AG10803 (cell line): ENCODE data around the gene LPAR5.

Experiments used
- DNase-seq: peaks from one replicate; pipeline ENCODE4 v3.0.0; 2010; ENCODE audit warnings: low read depth
- H3K4me3 ChIP-seq: 2 replicates; pipeline ENCODE4 v1.5.1; 2011; ENCODE audit warnings: mild to moderate bottlenecking, low read length, control low read depth
- TF ChIP-seq, protein P1 (sequence below): conservative IDR thresholded peaks from 2 replicates; pipeline ENCODE4 v1.5.1; 2011; ENCODE audit warnings: mild to moderate bottlenecking, low read length, control low read depth, inconsistent platforms

The LPAR5 gene

DNA sequence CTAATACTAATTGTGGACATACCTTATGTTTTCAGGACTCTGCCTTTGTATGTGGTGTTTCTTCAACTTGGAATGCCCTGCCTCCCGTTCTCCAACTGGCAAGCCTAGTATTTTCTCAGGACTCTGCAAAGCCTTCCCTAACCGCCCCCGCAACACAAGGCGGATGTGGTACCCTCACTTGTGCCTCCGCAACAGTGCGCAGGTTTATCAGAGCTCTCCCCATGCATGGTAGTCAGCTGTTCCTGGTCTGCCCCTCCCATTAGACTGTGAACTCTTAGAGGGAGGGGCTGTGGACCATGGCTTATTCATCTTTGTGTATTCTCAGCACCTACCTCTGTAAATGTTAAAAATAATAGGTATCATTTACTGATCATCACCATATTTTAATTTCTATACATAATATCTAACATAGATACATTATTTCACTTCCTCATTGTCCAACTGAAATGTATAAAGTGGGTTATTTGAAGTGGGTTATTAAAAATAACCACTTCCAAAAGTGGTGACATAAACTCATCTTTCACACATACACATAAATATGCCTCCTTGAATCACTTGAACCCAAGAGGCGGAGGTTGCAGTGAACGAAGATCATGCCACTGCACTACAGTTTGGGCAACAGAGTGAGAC lies 9.0 kb downstream of the LPAR5 start:
- TF ChIP-seq, protein P1, sequence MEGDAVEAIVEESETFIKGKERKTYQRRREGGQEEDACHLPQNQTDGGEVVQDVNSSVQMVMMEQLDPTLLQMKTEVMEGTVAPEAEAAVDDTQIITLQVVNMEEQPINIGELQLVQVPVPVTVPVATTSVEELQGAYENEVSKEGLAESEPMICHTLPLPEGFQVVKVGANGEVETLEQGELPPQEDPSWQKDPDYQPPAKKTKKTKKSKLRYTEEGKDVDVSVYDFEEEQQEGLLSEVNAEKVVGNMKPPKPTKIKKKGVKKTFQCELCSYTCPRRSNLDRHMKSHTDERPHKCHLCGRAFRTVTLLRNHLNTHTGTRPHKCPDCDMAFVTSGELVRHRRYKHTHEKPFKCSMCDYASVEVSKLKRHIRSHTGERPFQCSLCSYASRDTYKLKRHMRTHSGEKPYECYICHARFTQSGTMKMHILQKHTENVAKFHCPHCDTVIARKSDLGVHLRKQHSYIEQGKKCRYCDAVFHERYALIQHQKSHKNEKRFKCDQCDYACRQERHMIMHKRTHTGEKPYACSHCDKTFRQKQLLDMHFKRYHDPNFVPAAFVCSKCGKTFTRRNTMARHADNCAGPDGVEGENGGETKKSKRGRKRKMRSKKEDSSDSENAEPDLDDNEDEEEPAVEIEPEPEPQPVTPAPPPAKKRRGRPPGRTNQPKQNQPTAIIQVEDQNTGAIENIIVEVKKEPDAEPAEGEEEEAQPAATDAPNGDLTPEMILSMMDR, result no peak
- no peak overlapping the region for H3K4me3 ChIP-seq

DNA sequence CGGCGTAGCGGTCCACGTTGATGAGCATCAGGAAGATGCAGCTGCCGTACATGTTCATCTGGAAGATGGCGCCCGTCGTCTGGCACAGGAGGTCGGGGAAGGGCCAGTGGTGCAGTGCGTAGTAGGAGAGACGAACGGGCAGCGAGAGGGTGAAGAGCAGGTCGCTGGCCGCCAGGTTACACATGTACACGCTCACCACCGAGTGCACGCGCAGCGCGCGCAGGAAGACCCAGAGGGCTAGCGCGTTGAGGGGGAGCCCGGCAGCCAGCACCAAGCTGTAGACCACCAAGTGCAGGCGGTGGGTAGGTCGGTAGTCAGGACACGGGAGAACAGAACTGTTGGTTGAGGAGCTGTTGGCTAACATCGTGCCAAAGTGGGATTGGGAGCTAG lies 14.9 kb downstream of the LPAR5 start:
- no peak for DNase-seq
- H3K4me3 ChIP-seq, result no peak overlapping the region
- TF ChIP-seq, protein P1, result no peak

More for the DNA sequence above, 9.0 kb downstream of the LPAR5 start:
- no peak for DNase-seq

DNA sequence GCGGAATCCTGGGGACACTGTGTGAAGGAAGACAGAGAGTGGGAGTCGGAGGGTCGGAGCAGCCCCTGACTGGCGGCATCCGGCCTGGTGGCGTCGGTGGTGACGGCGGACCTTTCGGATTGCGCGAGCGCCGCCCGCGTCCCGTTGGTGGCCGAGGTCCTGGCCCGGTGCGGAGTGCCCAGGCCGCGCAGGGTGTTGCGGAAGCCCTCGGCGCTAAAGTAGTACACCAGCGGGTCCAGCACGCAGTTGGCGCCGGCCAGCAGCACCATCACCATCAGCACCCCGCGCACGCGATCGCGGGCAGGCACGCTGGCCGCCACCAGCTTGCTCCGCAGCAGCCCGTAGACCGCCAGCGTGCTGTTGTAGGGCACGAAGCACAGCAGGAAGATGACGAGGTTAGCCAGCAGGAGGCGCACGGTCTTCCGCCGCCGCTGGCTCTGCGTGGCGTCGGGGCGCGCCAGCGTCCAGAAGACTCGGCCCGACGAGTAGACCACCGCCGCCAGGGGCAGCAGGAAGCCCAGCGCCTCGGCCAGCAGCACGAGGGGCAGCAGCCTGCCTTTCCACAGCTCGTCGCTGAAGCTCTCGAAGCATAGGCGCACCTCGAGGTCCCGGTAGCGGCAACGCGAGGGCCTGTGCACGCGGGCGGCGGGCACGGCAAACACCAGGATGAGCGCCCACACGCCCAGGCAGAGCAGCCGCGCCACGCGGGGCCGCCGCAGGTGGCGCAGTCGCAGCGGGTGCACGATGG lies 15.4 kb downstream of the LPAR5 start:
- DNase-seq, result peak; percentile 44
- TF ChIP-seq, protein P1, result peak; percentile 54
- H3K4me3 ChIP-seq, result peak overlapping the region; percentile 27

DNA sequence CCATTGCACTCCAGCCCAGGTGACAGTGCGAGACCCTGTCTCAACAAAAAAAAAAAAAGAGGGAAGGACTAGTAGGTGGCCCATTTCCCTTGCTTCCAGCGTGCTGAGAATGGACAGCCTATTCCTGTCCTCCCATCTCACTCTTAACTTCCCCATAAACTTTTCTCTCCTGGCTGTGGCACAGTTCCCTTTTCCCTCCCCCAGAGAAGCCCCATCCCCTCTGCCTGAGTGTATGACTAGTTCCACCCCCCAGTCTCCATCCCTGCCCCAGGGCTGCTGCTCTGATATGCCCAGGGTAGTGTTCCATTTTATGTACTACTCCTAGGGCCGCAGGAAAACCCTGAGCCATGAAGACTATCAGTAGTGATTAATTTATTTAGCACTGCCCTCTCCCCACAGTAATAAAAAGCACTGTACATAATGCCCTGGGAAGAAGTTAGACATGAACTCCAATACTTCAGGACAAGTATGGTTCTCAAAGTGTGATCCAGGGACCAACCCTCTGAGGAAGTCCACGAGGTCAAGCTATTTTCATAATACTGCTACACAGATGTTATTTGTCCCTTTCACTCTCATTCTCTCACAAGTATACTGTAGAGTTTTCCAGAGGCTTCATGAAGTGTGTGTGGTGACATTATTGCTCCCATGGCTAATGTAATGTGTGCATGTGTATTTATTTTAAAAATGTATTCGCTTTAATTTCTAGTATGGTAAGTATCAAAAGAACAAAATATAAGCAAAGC lies 17.1 kb downstream of the LPAR5 start:
- no peak for DNase-seq
- H3K4me3 ChIP-seq, result no peak overlapping the region
- TF ChIP-seq, protein P1, result no peak

DNA sequence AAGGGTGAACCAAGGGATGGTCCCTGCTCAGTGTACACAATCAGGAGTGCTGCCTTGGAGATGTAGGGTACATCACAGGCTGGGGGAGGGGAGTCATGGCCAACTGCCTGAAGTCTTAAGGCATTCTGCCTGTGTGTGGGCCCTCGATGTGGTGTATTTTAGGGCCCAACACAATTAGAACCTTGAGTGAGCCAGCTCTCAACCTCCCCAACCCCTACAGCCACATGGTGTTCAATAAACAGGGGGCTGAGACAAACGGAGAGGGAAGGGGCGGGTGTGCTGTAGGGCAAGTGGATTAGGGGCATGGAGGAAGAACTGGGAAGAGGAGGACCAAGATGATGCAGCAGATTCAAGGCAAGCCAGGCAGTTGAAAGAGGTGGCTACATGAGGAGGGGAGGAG lies 20.0 kb downstream of the LPAR5 start:
- TF ChIP-seq, protein P1, result no peak
- DNase-seq, result no peak
- no peak overlapping the region for H3K4me3 ChIP-seq

DNA sequence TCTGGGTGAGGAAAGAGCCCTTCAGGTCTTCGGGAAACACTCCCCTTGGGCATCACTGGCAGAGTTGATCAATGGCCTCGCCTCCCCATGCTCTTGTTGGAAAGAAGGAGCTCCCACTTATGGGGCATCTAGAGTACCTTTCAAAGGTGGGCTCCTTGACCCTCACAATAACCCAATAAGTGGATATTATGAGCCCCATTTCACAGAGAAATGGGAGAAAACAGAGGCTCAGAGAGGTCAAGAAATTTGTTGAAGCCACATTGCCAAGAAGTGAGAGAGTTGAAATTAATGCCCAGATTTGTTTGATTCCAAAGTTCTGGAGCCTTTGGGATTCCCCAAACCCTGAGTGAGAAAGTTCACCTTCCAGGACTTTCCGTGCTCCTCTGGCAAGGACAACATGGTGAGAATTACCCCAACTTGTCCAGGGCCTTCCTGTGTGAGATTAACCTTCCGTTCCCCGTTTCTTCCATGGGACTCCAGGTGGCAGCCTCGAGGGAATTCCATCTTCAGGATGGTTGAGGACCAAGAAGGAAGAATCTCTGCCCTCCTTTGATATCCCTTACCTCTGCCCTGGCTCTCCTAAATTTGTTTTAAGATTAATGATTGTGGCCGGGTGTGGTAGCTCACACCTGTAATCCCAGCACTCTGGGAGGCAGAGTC lies 21.1 kb downstream of the LPAR5 start:
- H3K4me3 ChIP-seq, result no peak overlapping the region
- no peak for DNase-seq
- TF ChIP-seq, protein P1, result no peak; the same call in 1 of the 2 replicates
